GM19324 (cell line): Measurements from ENCODE around the gene MED12.
A peak's percentile ranks its signal among the peaks of the same experiment; 100 is the strongest.

Experiments
- ATAC-seq: cut with Tn5 transposase; IDR thresholded peaks from one replicate; pipeline ENCODE4 v1.9.1; 2021; ENCODE audit warnings: mild to moderate bottlenecking, moderate library complexity; ENCODE audit not compliant: unreplicated experiment, low FRiP score

MED12 gene

DNA sequence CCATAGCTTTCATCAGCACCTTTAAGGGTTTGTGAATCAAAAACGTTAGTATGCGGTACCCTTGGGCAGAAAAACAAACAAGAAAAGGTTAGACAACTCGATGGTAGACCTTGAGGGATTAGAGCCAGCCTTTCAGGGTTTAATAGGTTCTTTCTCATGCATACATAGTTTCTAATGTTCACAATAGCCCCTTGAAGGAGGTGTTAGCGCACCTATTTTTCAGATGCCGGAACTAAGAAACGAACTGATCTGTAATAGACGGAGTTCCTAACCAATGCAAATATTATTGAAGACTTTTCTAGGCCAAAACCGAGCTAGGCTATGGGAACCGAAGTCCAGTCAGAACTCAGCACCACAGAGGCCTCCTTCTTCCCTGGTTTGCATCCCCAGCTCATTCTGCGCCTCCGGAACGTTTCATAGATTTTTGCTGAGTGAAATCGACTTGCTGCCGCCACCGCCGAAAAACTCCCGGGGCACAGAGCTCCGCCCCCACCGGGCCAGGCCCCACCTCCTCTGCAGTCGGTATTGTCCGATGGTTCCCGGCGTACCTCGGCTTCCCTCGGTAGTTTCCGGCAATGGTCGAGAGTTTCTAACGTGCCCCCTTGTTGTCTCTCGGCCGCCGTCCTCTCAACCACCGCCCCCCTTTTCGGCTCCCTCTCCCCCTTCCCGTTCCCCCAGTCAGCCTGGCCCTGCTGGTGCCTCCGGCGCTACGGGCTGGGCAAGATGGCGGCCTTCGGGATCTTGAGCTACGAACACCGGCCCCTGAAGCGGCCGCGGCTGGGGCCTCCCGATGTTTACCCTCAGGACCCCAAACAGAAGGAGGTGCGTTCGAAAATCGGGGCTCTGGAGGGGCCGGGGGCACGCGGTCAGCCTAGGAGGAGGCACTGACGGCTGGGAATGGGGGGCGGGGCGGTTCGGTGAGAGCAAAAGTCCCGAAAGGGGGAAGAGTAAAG, at the start of gene MED12:
Gene MED12 (plus strand): TSS at position 565 of the 953 bp plus-strand sequence. CDS start 159 bp downstream, at position 724.
- ATAC-seq, result peak; percentile 85

DNA sequence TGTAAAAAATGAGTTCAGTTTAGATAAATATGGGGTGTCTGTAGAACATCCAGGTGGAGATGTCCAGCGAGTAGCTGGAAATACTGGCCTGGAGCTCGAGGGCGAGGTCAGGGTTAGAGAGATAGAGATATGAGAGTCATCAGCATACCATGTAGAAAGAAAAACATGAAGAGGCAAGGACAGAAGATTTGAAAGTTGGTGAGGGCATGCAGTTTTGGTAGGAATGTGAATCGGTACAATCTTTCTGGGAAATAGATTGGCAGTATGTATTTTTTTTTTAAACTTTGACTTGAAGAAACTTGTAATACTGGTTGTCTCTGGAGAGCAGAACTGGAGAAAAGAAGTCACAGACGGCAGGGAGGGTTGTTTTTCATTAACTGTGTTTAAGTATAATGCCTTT, 47.9 kb upstream of the MED12 start:
- no peak for ATAC-seq

DNA sequence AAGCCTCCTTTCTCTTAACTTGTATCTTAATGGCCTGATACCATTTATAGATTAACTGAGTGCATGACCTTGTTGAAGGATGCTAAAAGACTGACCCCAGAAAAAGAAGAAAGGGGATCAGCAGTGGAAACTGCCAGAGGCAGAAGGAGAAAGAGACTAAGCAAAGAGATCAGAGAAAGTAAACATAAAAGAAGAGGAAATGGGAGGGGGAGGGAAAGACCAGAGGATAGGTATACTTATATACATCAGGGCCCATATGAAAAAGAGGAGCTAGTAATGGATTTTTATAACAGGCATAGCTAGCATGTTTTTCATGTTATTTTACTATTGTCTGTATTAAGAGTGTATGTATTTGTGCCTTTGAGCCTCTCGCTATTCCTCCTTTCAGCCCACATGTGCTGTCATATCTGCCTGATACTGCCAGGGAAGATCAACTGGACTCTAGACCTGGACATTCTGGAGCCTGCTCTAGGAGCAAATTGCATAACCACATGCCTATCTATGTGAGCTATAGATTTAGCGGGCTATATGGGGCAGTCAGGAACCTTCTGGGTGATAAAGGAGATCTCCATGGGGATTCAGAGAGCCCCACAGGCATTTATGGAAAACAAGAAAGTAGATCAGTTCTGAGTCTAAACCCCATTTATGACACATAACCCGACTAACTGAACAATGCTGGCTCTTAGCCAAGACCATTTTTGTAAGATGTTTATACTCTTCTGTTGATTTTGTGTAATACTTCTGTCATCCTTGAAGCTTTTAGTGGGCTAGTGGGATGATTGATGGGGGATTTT, 36.9 kb upstream of the MED12 start:
- ATAC-seq, result no peak

DNA sequence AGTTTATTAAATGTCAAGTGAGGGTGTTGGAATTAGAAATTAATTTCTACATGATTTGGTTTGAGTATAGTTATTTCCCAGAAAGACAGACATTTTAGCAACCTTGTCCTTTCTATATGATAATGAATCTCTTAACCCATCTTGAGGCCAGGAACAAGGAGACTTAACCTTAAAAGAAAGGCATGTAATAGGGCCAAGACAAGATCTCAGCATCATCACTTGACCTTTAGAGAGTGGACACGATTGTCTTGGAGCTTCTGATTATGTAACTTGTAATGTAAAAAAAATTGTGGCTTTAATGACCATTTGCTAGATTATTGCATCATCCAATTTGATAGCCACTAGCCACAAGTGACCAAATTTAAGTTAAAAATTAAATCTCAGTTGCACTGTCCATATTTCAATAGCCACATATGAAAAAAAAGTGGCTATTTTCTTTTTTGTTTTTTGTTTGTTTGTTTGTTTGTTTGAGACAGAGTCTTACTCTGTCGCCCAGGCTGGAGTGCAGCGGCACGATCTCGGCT, 36.2 kb upstream of the MED12 start:
- no peak for ATAC-seq

DNA sequence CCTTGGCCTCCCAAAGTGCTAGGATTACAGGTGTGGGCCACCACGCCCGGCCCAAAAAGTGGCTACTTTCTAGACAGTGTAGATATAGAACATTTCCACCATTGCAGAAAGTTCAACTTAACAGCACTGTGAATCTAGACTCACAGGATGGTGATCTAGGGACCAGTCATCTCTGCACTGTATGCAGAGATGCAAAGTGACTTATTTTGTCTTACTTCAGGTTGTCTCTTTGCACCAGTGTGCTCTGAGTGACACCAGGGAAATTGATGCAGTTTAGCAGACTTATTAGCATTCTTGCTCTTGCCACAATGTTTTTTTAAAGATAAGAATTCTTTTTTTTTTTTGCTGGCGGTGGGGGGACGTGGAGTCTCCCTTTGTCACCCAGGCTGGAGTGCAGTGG, 35.6 kb upstream of the MED12 start:
- ATAC-seq, result no peak

DNA sequence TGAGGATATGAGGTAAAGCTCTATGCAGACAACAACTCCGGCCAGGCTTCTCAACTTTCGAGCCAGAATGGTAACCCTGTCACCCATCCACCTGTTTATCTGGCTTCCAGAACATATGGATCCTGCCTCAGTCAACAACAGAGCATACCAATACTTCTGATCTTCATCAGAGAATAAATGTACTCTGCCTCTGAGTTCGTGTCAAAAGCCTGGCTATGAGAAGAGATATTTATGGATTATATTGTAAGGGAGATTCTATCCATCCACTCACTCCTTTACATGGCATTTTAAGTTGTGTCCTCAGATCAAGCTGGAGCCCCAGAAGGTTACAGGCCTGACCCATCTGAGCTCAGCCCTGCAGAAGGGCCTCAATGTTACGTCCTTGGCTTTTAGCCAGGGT, 32.5 kb upstream of the MED12 start:
- no peak for ATAC-seq

DNA sequence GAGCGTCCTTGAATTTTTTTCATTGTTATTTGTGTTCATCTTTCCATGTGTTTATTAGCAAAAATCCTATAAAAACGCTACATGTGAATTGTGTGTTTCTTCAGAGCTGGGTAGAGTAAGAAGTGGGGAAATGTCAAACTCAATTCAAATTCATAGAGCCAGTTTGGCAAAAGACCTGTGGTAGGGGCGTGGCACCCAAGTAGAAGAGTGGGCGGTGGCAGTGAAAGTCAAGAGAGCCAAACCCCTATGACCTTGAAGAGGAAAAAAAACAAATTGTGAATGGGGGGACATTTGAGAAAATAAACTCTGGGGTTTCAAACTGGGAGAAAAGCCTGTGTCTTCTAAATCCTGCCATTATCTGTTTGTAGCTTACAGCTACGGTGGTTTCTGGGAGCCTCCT, 27.1 kb upstream of the MED12 start:
- ATAC-seq, result no peak

DNA sequence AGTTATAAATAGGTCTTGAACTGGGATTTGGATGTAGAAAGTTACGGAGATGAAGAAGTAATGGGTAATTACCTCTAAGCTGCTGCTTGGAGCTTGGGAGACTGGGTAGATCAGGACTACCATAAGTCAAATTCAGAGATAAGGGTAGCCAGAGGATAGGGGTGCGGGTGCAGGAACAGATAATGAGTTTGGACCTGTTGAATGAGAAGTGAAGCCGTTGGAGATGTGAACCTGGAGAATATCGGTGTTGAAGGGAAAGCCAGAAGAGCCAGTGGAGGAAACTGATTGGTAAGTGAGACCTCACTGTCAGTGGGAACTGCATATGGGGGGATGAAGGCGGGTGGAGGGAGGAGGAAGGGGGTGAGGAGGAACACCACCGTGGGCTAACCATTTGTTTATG, 23.4 kb upstream of the MED12 start:
- no peak for ATAC-seq

DNA sequence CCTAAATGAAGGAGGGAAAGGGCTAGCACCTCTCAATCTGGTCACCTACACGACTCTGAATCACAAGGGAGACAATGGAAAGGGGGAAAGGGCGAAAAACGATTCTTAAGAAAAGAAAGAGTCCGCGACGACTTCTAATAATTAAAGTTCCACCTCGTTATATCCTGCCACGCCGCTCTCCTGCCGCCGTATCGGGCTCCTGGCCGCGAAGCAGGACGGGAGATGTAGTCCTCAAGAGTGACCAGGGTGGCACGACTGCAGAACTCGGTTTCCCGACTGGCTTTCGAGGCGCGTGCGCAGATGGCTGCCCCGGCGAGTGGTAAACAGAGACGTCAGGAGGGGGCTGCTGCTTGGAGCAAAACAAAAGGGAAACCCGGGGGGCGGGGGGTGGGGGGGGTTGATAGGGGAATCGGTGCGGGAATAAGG, 22.8 kb upstream of the MED12 start, which contains the start of gene FOXO4:
Gene FOXO4 (plus strand): TSS at position 297 of the 426 bp plus-strand sequence. CDS start 678 bp downstream, outside the sequence.
- ATAC-seq, result peak; percentile 82

DNA sequence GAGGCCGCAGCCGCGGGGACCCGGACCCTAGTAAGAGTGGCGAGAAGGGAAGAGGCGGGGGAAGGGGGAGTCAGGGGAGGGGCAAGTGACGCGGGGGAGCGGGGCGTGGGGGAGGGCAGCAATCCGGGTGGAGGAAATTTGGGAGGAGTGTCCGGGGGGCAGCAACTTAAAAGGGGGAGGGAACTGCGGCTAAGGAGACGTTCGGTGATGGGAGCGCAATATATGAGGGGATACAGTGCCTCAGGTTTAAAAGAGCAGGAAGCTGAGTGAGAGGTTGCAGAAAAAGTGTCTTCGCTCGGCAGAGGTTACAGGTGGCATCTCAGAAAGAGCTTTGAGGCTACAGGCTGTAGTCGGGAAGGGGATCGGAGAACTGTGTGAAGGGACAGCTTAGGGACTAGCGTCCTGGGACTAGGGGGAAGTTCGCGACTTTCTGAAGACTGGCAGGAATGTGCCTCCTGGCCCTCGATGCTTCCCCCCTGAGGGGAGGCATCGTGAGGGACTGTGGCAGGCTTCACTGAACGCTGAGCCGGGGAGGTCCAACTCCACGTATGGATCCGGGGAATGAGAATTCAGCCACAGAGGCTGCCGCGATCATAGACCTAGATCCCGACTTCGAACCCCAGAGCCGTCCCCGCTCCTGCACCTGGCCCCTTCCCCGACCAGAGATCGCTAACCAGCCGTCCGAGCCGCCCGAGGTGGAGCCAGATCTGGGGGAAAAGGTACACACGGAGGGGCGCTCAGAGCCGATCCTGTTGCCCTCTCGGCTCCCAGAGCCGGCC, 22.2 kb upstream of the MED12 start:
- ATAC-seq, result peak; percentile 19

DNA sequence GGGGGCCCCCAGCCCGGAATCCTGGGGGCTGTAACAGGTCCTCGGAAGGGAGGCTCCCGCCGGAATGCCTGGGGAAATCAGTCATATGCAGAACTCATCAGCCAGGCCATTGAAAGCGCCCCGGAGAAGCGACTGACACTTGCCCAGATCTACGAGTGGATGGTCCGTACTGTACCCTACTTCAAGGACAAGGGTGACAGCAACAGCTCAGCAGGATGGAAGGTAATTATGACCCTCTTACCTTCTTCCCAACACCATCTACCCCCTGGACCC, 21.7 kb upstream of the MED12 start:
- no peak for ATAC-seq

DNA sequence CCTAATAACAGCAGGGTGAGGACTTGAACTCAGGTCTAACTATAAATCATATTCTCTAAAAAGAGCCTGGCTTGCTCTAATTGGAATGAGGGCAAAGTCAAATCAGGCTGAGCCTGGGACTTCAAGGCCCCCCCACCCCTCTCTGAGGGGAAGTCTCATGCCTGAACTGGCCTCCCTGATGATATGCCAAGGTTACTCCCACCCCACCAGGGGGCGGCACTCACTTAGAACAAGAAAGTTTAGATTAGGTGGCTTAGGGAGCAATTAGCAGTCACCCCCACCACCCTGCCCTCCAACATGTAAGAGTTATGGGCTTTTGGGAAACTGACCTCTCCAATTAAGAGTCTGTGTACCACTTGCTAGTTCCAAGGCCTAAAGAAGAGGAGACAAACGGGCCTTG, 20.1 kb upstream of the MED12 start:
- ATAC-seq, result no peak

DNA sequence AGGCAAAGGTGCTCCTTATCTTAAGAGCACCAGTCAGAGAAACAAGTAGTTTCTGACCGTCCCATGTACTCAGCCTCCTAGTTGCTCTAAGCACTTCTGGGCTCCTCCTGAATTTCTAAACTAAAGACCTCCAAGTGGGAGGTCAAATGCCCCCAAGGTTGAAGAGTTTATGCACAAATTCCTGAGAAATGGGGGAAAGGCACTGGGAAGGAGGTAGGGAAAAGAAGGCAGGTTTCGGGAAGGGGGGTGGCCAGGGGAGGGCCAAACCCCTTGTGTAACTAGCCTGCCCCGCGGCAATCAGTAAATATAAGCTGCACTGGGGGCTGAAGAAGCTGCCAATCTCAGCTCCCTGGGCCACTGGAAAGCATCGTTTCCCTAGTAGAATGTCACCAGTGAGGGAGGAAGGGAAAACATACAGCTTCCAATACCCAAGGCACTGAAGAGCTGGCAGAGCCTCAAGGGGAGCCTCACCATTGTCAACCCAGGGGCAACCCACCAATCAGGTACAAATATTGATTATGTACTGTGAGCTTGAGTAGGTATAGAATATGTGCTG, 19.4 kb upstream of the MED12 start:
- ATAC-seq, result no peak

DNA sequence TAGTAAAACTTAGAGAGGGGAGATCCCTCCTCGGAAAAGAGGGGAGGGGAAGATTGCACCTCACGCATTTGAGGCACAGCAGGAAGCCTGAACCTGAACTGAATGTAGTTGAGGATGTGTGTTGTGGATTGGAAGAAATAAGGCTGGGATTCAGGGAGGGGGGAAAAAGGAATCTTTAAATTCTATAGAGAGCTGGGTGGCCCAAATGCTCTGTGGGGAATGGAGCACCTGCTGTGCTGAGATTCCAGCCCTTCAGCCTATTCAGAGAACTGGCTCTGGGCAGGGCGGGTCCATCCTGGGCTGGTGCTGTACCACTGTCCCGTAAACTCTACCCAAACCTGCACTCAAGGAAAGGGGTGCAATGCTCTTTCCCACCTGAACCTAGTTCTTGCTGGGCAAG, 18.7 kb upstream of the MED12 start:
- no peak for ATAC-seq

DNA sequence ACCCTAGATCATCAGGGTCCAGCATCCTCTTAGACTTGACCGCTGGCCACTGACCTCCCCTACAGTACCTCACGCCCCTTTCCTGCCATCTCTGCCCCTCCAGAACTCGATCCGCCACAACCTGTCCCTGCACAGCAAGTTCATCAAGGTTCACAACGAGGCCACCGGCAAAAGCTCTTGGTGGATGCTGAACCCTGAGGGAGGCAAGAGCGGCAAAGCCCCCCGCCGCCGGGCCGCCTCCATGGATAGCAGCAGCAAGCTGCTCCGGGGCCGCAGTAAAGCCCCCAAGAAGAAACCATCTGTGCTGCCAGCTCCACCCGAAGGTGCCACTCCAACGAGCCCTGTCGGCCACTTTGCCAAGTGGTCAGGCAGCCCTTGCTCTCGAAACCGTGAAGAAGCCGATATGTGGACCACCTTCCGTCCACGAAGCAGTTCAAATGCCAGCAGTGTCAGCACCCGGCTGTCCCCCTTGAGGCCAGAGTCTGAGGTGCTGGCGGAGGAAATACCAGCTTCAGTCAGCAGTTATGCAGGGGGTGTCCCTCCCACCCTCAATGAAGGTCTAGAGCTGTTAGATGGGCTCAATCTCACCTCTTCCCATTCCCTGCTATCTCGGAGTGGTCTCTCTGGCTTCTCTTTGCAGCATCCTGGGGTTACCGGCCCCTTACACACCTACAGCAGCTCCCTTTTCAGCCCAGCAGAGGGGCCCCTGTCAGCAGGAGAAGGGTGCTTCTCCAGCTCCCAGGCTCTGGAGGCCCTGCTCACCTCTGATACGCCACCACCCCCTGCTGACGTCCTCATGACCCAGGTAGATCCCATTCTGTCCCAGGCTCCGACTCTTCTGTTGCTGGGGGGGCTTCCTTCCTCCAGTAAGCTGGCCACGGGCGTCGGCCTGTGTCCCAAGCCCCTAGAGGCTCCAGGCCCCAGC, 17.6 kb upstream of the MED12 start:
- ATAC-seq, result no peak

DNA sequence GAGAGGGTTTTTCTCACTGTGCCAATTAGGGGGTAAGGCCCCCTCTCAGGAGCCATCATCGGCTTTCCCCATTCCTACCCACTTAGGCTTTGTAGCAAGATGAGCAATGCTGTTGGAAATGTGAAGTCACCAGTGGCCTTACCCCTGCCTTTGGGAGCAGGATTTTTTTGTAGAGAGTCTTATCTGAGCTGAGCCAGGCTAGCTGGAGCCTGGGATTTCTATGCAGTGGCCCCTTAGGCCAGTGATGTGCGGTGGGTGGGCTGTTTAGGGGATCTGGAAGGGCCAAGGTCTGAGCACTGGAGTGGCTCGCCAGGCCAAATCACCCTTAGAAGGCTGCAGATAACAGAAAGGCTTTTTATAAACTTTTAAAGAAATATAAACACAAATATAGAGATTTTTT, 16.1 kb upstream of the MED12 start:
- ATAC-seq, result no peak

DNA sequence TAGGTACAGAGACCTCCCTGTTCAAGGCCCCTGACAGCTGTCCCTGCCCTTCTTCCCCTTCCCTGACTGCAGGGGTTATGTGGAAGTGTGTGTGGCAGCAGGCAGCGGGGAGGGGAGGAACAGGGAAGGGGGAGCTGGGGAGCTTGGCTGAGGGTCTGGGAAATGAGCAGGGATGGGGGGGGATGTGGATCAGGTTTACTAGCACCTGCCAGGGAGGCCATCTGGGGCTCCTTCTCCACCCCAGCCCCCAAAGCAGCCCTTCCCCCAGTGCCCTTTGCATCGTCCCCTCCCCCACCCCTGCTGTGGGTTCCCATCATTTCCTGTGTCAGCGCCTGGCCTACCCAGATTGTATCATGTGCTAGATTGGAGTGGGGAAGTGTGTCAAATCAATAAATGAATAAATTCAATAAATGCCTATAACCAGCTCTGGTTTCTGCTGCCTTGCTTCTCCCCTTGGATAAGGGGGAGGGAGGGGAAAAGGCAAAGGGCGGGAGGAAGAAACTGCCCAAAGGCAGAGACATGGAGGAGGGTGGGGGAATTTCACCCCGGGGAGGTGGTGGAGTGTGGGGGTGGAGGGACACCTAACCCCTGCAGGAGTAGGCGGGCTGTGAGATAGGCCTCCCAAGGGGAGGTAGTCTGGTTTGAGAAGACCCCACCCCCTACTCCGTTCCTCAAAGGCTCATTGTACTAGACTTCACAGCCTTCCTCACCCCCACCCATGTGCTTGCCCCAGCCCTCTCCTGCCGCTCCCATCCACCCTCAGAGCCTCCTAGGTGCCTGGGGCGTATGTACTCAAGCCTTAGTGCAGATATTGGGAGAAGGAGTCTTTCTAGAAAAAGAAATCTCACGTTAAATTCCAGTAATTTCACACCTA, 15.0 kb upstream of the MED12 start:
- ATAC-seq, result no peak

DNA sequence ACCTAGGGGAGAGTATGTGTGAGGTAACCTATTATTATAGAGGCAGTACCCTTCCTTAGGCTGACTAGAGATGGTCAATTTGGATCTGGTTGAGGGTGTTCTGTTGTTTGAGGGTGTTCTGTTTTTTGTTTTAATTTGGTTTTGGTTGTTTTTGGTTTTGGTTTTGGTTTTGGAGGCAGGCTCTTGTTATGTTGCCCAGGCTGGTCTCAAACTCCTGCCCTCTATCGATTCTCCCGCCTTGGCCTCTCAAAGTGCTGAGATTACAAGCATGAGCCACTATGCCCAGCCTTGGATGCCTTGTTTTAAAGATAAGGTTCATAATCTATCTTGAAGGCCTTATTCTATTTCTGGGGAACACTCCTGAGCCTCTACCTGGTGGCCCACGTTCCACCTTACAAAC, 12.8 kb upstream of the MED12 start:
- no peak for ATAC-seq
